Common myeloid progenitor, CD34-positive (primary cell): ENCODE measurements around the gene MVB12A.

Experiments
- CTCF ChIA-PET: fragments of 350-600 bp; sonication (Branson Sonifier 250); formaldehyde crosslinking; loops from one replicate; lab custom pipeline; 2021; ENCODE audit warnings: antibody characterized with exemption; lab: Charles Lee
- POLR2A ChIA-PET: fragments of 350-600 bp; sonication (Branson Sonifier 250); formaldehyde crosslinking; loops from one replicate; lab custom pipeline; 2021; ENCODE audit warnings: antibody characterized with exemption; lab: Charles Lee
- DNase-seq, 3 donors: peaks; one replicate each; pipeline versions ENCODE4 v3.0.0 to v3.0.0-alpha.2; 2013
- H3K27ac ChIP-seq, 2 experiments: 1 replicate in 1 of 2; 2 replicates in 1 of 2; pipeline ENCODE4 v1.7.0; 2013; ENCODE audit warnings: inconsistent platforms in 2 of 2, low read length in 2 of 2, mild to moderate bottlenecking in 2 of 2, low read depth in 1 of 2, moderate library complexity in 1 of 2; ENCODE audit not compliant: severe bottlenecking in 2 of 2, insufficient read depth in 1 of 2, poor library complexity in 1 of 2
- H3K27me3 ChIP-seq, 5 experiments: replicated peaks in 2 of 5; 1 replicate in 3 of 5; 2 replicates in 2 of 5; pipeline versions ENCODE4 v1.6.1 to v1.7.0; 2013; ENCODE audit warnings: low read length in 4 of 5, mild to moderate bottlenecking in 2 of 5, moderate library complexity in 2 of 5, inconsistent platforms in 1 of 5; ENCODE audit not compliant: insufficient read depth in 5 of 5, control insufficient read depth in 4 of 5
- H3K36me3 ChIP-seq, 4 experiments: 1 replicate in 2 of 4; 2 replicates in 2 of 4; pipeline versions ENCODE4 v1.6.1 to v1.7.0; 2013; ENCODE audit warnings: low read length in 3 of 4, control low read depth in 1 of 4, mild to moderate bottlenecking in 1 of 4; ENCODE audit not compliant: control insufficient read depth in 4 of 4, insufficient read depth in 4 of 4
- H3K4me1 ChIP-seq, 4 experiments: 1 replicate in 3 of 4; 2 replicates in 1 of 4; pipeline versions ENCODE4 v1.6.1 to v1.7.1; 2013; ENCODE audit warnings: low read length in 3 of 4, mild to moderate bottlenecking in 3 of 4, control low read depth in 1 of 4, inconsistent platforms in 1 of 4, moderate library complexity in 1 of 4; ENCODE audit not compliant: control insufficient read depth in 4 of 4, insufficient read depth in 4 of 4; ENCODE audit errors: control extremely low read depth in 1 of 4
- H3K4me3 ChIP-seq, 7 experiments: 1 replicate in 4 of 7; 2 replicates in 3 of 7; pipeline versions ENCODE4 v1.5.1 to v1.7.0; 2013; ENCODE audit warnings: mild to moderate bottlenecking in 7 of 7, low read length in 6 of 7, moderate library complexity in 6 of 7, inconsistent platforms in 2 of 7, low read depth in 2 of 7, control low read depth in 1 of 7; ENCODE audit not compliant: insufficient read depth in 4 of 7, control insufficient read depth in 1 of 7; ENCODE audit errors: extremely low read depth in 1 of 7
- H3K9me3 ChIP-seq, 5 experiments: 1 replicate in 4 of 5; 2 replicates in 1 of 5; pipeline versions ENCODE4 v1.6.1 to v1.7.1; 2013; ENCODE audit warnings: low read length in 4 of 5, mild to moderate bottlenecking in 2 of 5, inconsistent platforms in 1 of 5, low read depth in 1 of 5, moderate library complexity in 1 of 5; ENCODE audit not compliant: control insufficient read depth in 4 of 5, insufficient read depth in 2 of 5; ENCODE audit errors: control extremely low read depth in 1 of 5
- WGBS: methylation state at CpG from one replicate; pipeline ENCODE4 v1.1.5; 2013; ENCODE audit not compliant: insufficient coverage; 5-methylcytosine and 5-hydroxymethylcytosine counted together

MVB12A gene

GRCh38 chr19:17436874-17437267, 17.0 kb downstream of the MVB12A start:
- POLR2A ChIA-PET: no interaction called here
- DNase-seq: no peak
- WGBS: 97% methylated on average over 5 of the region's 7 CpGs

GRCh38 chr19:17441241-17442021, 21.6 kb downstream of the MVB12A start:
- POLR2A ChIA-PET: interaction anchor here (0.7 kb wide), 1 partner anchor 79 kb away, joined by 3 read pairs; no protein-coding TSS in a partner anchor
- no peaks in the 10 kb centered on the region for H3K4me1 ChIP-seq
- peaks cover 0 to 2% (median 0%) of the 10 kb centered on the region in 5 experiments for H3K9me3 ChIP-seq
- CTCF ChIA-PET: interaction anchor here (0.7 to 2.8 kb wide), 17 partner anchors 9 to 418 kb away, joined by 3 to 13 read pairs (median 4); partner anchors contain the start of genes CCDC194 and RPL18A
- H3K27me3 ChIP-seq: no peaks in the 10 kb centered on the region
- H3K27ac ChIP-seq: no peak overlapping the region
- H3K4me3 ChIP-seq: no peak overlapping the region
- no peaks in the 10 kb centered on the region for H3K36me3 ChIP-seq
- 59% methylated on average over 6 of the region's 8 CpGs for WGBS
- DNase-seq: peak; percentile 58 to 80 (median 73)

More at GRCh38 chr19:17436874-17437267, 17.0 kb downstream of the MVB12A start:
- CTCF ChIA-PET: interaction anchor here (1.0 to 2.1 kb wide), 5 partner anchors 9 to 30 kb away, joined by 3 to 5 read pairs (median 5); partner anchors contain the start of gene MVB12A
- Histone ChIP-seq H3K36me3 (peaks cover 0 to 2% (median 0%) of the 10 kb centered on the region in 4 experiments), H3K9me3 (peaks cover 0 to 2% (median 1%) of the 10 kb centered on the region in 5 experiments), H3K4me1 (no peaks in the 10 kb centered on the region), H3K4me3 (no peak overlapping the region), H3K27me3 (no peaks in the 10 kb centered on the region), H3K27ac (no peak overlapping the region)

GRCh38 chr19:17445526-17446165, 25.8 kb downstream of the MVB12A start:
- Histone ChIP-seq H3K36me3 (no peaks in the 10 kb centered on the region), H3K4me1 (peaks cover 0 to 23% (median 16%) of the 10 kb centered on the region in 4 experiments), H3K4me3 (no peak overlapping the region), H3K27me3 (peaks cover 0 to 3% (median 0%) of the 10 kb centered on the region in 5 experiments), H3K9me3 (peaks cover 0 to 2% (median 0%) of the 10 kb centered on the region in 5 experiments), H3K27ac (no peak overlapping the region)
- WGBS: 100% methylated on average over 1 of the region's 1 CpG
- ChIA-PET POLR2A (no interaction called here), CTCF (interaction anchor here (1.1 to 1.5 kb wide), 4 partner anchors 9 to 56 kb away, joined by 3 to 5 read pairs (median 3); no protein-coding TSS in a partner anchor)
- no peak for DNase-seq

GRCh38 chr19:17447704-17448130, 27.9 kb downstream of the MVB12A start:
- peaks cover 0 to 3% (median 0%) of the 10 kb centered on the region in 5 experiments for H3K27me3 ChIP-seq
- H3K4me1 ChIP-seq: peaks cover 0 to 33% (median 18%) of the 10 kb centered on the region in 4 experiments
- peak overlapping the region in 6 of 7 experiments; percentile 32 to 71 (median 48) for H3K4me3 ChIP-seq
- CTCF ChIA-PET: interaction anchor here (1.1 to 2.0 kb wide), 6 partner anchors 10 to 112 kb away, joined by 3 to 8 read pairs (median 4); partner anchors contain the start of gene NXNL1
- no peaks in the 10 kb centered on the region for H3K36me3 ChIP-seq
- H3K9me3 ChIP-seq: no peaks in the 10 kb centered on the region
- DNase-seq: no peak
- 28% methylated on average over 5 of the region's 5 CpGs for WGBS
- POLR2A ChIA-PET: no interaction called here
- H3K27ac ChIP-seq: no peak overlapping the region

GRCh38 chr19:17448131-17448967, 28.5 kb downstream of the MVB12A start, which contains the start of gene TMEM221:
Gene TMEM221 (minus strand): TSS chr19:17448668. CDS start chr19:17448462, 206 bp downstream.
- Histone ChIP-seq H3K36me3 (no peaks in the 10 kb centered on the region), H3K27ac (no peak within 1 kb of the TSS), H3K27me3 (peaks cover 0 to 3% (median 0%) of the 10 kb centered on the region in 5 experiments), H3K4me3 (peak within 1 kb of the TSS; percentile 11 to 71 (median 48)), H3K9me3 (peaks cover 0 to 2% (median 0%) of the 10 kb centered on the region in 5 experiments), H3K4me1 (peaks cover 0 to 33% (median 18%) of the 10 kb centered on the region in 4 experiments)
- ChIA-PET POLR2A (interaction anchor here (0.6 kb wide), 1 partner anchor 15 kb away, joined by 3 read pairs; no protein-coding TSS in a partner anchor), CTCF (interaction anchor here (0.7 to 2.0 kb wide), 9 partner anchors 11 to 112 kb away, joined by 3 to 8 read pairs (median 4); partner anchors contain the start of genes MVB12A and NXNL1)
- WGBS: 1% methylated on average over 70 of the region's 81 CpGs
- peak; percentile 62 to 76 (median 75) for DNase-seq
